Bronchial smooth muscle cell (primary cell): ENCODE measurements around the gene MRPS11. TPM values are rescaled to one million over a fixed set of nuclear protein-coding genes. Genes with fewer than 3 reads are reported as not detected.

Source experiments
- total RNA-seq: library from RNA; depleted of rRNA; stranded (reverse); fragments of >200 nt; gene quantifications from 2 replicates; pipeline ENCODE4 v1.2.1, GENCODE V29; 2014

The MRPS11 gene
- total RNA-seq = 38.1 and 40.1 TPM in 2 replicates

GRCh38 chr15:88467073-88467934, at the start of gene MRPS11, which contains the start of gene MRPL46:
TSS of gene MRPS11 (plus strand) at chr15:88467708. CDS start at chr15:88467718, 10 bp downstream.
TSS of gene MRPL46 (minus strand) at chr15:88467388. CDS start at chr15:88467377, 11 bp downstream.

Other genes with a start within 250 kb of the MRPS11 start
- gene NTRK3, start 211.0 kb upstream of the MRPS11 start, total RNA-seq = not detected in 2 replicates
- gene MRPL46, start 320 bp upstream of the MRPS11 start, total RNA-seq = 10.7 and 11.9 TPM in 2 replicates
- gene DET1, start 79.0 kb downstream of the MRPS11 start, total RNA-seq = 3.6 and 3.9 TPM in 2 replicates
- gene AEN, start 153.6 kb downstream of the MRPS11 start, total RNA-seq = 41.1 and 49.4 TPM in 2 replicates
- 3.1 and 4.9 TPM in 2 replicates for gene ISG20, start 171.3 kb downstream of the MRPS11 start, total RNA-seq